Activated B cell treated with CpG ODN at 0.5 μM for 24 hours (primary cell): Measurements from ENCODE around the gene PHYHIPL. TPM values are rescaled to one million over a fixed set of nuclear protein-coding genes. Genes with fewer than 3 reads are reported as not detected.

Source experiments
- ATAC-seq: fragments of 200-7000 bp; cut with Tn5 transposase; one replicate; pipeline ENCODE4 v1.10.0; 2021; ENCODE audit warnings: low read depth, mild to moderate bottlenecking, moderate library complexity
- CTCF ChIA-PET: fragments of 350-600 bp; sonication (Branson Sonifier 250); formaldehyde crosslinking; loops from one replicate; lab custom pipeline; 2021; ENCODE audit warnings: antibody characterized with exemption; lab: Charles Lee
- POLR2A ChIA-PET: fragments of 350-600 bp; sonication (Branson Sonifier 250); formaldehyde crosslinking; loops from one replicate; lab custom pipeline; 2021; ENCODE audit warnings: antibody characterized with exemption; lab: Charles Lee
- DNase-seq: peaks from one replicate; pipeline ENCODE4 v3.0.0; 2022
- H3K27ac Mint-ChIP-seq: one replicate; pipeline ENCODE4 v1.8.0; 2020; ENCODE audit warnings: mixed read lengths
- H3K27me3 Mint-ChIP-seq: one replicate; pipeline ENCODE4 v1.8.0; 2021; ENCODE audit warnings: mixed read lengths
- H3K36me3 Mint-ChIP-seq: one replicate; pipeline ENCODE4 v1.8.0; 2021; ENCODE audit warnings: low read depth, mixed read lengths
- H3K4me1 Mint-ChIP-seq: one replicate; pipeline ENCODE4 v1.8.0; 2021; ENCODE audit warnings: mixed read lengths
- H3K4me3 Mint-ChIP-seq: one replicate; pipeline ENCODE4 v1.8.0; 2020; ENCODE audit warnings: mild to moderate bottlenecking, mixed read lengths
- H3K9me3 Mint-ChIP-seq: one replicate; pipeline ENCODE4 v1.8.0; 2020; ENCODE audit warnings: mixed read lengths
- intact Hi-C: fragments of 100-400 bp; cut with micrococcal nuclease; formaldehyde crosslinking; loops from one replicate; pipeline ENCODE4 v1.15.1; 2024
- total RNA-seq: library from RNA; stranded (reverse); gene quantifications from 2 replicates; pipeline ENCODE4 v1.2.3, GENCODE V29; 2022
- TF ChIP-seq, protein P1 (sequence below): fragments of 200-600 bp; IDR thresholded peaks from one replicate; pipeline ENCODE4 v1.8.0; 2022; ENCODE audit warnings: antibody characterized with exemption, mild to moderate bottlenecking

Gene PHYHIPL
- total RNA-seq, 1 donor from 2014 or later, result not detected

DNA sequence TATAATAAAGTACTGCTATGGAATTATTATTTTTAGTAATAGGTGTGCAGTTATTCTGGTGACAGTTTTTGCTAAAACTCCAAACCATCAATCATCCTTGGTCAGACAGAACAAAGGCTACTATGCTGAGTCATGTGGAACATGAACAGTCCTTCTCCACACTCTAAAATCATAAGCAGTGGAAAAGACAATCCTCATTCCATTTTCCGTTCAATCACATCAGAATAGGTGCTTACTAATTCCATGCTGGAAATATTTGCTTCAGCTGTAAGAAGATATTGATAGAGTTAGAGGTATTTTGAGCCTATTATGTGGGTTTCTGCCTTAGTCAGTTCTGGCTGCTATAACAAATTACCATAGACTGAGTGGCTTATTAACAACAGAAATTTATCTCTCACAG is 103.0 kb downstream of the PHYHIPL start:
- TF ChIP-seq, protein P1, sequence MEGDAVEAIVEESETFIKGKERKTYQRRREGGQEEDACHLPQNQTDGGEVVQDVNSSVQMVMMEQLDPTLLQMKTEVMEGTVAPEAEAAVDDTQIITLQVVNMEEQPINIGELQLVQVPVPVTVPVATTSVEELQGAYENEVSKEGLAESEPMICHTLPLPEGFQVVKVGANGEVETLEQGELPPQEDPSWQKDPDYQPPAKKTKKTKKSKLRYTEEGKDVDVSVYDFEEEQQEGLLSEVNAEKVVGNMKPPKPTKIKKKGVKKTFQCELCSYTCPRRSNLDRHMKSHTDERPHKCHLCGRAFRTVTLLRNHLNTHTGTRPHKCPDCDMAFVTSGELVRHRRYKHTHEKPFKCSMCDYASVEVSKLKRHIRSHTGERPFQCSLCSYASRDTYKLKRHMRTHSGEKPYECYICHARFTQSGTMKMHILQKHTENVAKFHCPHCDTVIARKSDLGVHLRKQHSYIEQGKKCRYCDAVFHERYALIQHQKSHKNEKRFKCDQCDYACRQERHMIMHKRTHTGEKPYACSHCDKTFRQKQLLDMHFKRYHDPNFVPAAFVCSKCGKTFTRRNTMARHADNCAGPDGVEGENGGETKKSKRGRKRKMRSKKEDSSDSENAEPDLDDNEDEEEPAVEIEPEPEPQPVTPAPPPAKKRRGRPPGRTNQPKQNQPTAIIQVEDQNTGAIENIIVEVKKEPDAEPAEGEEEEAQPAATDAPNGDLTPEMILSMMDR, result no peak
- Mint-ChIP-seq H3K27ac (no peak overlapping the region), H3K9me3 (no peaks in the 10 kb centered on the region), H3K36me3 (no peaks in the 10 kb centered on the region), H3K27me3 (no peaks in the 10 kb centered on the region), H3K4me3 (no peak overlapping the region), H3K4me1 (no peaks in the 10 kb centered on the region)
- ChIA-PET CTCF (no interaction called here), POLR2A (no interaction called here)
- intact Hi-C loops, result no loop called here
- ATAC-seq, result no peak
- DNase-seq, result no peak

DNA sequence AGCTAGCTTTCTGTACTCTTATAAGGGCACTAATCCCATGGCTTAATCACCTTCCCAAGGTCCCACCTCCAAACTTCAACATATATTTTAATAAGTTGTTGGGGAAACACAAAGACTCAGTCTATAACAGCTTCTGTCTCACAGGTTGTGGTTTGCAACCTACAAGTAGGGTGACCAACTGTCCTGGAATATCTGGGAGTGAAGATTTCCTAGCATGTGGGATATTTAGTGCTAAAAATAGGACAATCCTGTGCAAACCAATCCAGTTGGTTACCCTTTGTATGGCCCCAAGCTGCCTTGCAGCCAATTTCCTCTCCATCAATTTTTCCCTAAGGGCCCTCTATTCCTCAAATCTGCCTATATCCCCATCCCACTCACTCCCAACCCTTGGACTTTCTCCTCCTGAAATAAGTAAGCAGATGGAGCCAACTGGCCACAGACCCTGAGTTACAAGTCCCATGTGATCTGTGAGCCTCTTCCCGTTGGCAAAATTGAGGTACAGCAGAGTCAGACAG is 103.6 kb downstream of the PHYHIPL start:
- ATAC-seq (no peak), DNase-seq (no peak)
- Mint-ChIP-seq H3K4me1 (no peaks in the 10 kb centered on the region), H3K4me3 (no peak overlapping the region), H3K27ac (no peak overlapping the region), H3K9me3 (no peaks in the 10 kb centered on the region), H3K27me3 (no peaks in the 10 kb centered on the region), H3K36me3 (no peaks in the 10 kb centered on the region)
- ChIA-PET POLR2A (no interaction called here), CTCF (no interaction called here)
- intact Hi-C loops, result no loop called here
- TF ChIP-seq, protein P1, result no peak

DNA sequence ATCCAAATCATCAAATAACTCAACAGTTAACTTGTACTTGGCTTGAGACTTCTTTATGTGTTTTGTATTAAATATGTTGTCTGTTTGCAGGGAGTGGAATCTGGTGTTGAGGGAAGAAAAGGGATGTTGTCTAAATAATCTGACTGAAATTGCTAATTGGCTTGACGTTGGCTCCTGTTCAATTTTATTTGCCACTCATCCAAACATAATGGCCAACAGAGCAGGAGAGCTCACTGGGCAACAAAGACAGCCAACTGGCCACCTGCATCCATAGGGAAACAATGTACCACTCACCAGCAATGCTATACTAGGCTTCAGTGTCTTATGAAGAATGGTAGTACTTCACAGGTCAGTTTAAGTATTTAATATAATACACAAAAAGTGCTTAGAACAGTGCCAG is 105.4 kb downstream of the PHYHIPL start:
- Mint-ChIP-seq H3K36me3 (no peaks in the 10 kb centered on the region), H3K27ac (no peak overlapping the region), H3K4me3 (no peak overlapping the region), H3K9me3 (no peaks in the 10 kb centered on the region), H3K27me3 (no peaks in the 10 kb centered on the region), H3K4me1 (no peaks in the 10 kb centered on the region)
- ATAC-seq (no peak), DNase-seq (no peak)
- CTCF ChIA-PET, result no interaction called here
- intact Hi-C loops, result no loop called here
- POLR2A ChIA-PET, result no interaction called here
- TF ChIP-seq, protein P1, result no peak

DNA sequence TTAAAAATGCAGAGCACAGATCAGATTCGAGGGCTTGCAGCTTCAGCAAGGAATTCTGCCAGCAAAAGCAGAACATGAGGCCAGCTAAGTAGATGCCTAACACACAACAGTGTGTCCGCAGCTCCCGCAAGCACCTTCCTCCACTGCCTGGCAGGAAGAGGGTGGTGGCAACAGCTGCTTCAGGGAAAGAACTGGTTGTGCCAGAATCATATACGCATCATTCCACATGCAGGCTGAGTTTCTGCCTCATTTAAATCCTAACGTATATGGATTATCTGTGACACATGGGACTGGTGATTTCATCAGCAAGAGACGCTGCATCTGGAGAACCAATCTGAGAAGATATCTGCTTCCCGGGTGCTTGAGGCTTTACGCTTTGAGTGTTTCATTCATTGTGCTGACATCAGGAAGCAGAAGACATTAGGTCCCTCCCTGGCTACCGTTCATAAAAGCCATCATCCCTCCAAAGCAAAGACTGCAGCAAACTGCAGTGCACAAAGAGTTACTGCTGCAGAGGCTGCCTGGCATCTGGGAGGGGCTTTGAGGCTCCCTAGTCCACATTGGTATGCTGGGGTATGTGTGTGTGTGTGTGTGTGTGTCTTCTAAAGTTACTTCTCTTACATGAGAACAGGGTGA is 107.1 kb downstream of the PHYHIPL start:
- TF ChIP-seq, protein P1, result no peak
- intact Hi-C loops, result no loop called here
- ATAC-seq, result no peak
- no peaks in the 10 kb centered on the region for H3K27me3 Mint-ChIP-seq
- H3K4me3 Mint-ChIP-seq, result no peak overlapping the region
- CTCF ChIA-PET, result no interaction called here
- no peaks in the 10 kb centered on the region for H3K4me1 Mint-ChIP-seq
- no peak overlapping the region for H3K27ac Mint-ChIP-seq
- POLR2A ChIA-PET, result no interaction called here
- no peak for DNase-seq
- no peaks in the 10 kb centered on the region for H3K9me3 Mint-ChIP-seq
- no peaks in the 10 kb centered on the region for H3K36me3 Mint-ChIP-seq

DNA sequence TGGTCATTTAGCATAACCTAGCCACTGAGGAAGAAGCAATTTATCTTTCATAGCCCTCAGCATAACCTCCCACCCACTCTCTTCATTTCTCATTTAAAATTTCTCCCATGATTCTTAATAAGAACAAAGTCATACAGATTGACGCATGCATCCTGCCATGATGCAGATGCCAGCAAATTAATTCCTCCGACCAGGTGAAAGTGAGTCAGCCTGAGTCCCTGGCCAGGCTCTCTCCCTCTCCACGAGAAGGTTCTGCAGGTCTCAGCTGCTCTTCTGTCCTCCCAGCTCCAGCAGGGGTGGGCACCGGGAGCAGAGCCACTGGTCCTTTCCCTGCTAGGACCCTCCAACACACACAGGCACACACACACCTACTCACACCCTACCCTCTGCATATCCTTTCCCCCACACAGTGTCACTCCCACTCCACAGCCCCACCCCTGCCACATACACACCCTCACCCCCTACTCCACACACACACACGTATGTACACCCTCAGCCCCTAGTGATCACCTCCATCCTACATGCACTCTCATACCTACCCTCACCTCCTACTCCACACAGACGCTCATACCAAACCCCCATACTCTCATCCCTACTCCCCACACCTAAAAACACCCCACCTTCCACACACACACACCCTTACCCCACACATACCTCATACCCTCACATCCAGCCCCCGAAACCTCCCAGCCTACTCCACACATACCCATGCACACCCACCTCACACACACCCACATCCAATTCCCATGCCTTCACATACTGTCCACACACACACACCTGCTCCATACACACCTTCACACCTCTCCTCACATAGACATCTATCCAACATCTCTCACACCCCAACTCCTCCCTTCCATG is 107.9 kb downstream of the PHYHIPL start:
- no peaks in the 10 kb centered on the region for H3K36me3 Mint-ChIP-seq
- ATAC-seq (no peak), DNase-seq (no peak)
- TF ChIP-seq, protein P1, result no peak
- POLR2A ChIA-PET, result no interaction called here
- no peaks in the 10 kb centered on the region for H3K27me3 Mint-ChIP-seq
- no peak overlapping the region for H3K4me3 Mint-ChIP-seq
- no peak overlapping the region for H3K27ac Mint-ChIP-seq
- H3K4me1 Mint-ChIP-seq, result no peaks in the 10 kb centered on the region
- no peaks in the 10 kb centered on the region for H3K9me3 Mint-ChIP-seq
- CTCF ChIA-PET, result no interaction called here
- intact Hi-C loops, result no loop called here
